K562 (cell line): ENCODE data around the gene PLXDC1. TPM values are rescaled to one million over a fixed set of nuclear protein-coding genes. Genes with fewer than 3 reads are reported as not detected.

ENCODE experiments used
- ATAC-seq: fragments of 200-7000 bp; cut with Tn5 transposase; 3 replicates; pipeline ENCODE4 v1.9.1; 2020; ENCODE audit warnings: moderate library complexity
- BruUV-seq: library from RNA; stranded (reverse); fragments of 400-500 nt; replicated peaks from 2 replicates; lab custom pipeline; 2021; lab: Mats Ljungman, UMichigan
- CTCF ChIA-PET: fragments of 300-600 bp; formaldehyde crosslinking; extraction: SDS; loops from one replicate; lab custom pipeline; 2021; ENCODE audit warnings: low intra/inter-chr PET ratio; lab: Yijun Ruan, JAX
- POLR2A ChIA-PET: fragments of 300-600, 350-650 bp; sonication (Branson Sonifier 250); formaldehyde crosslinking; extraction: SDS; loops from one replicate; lab custom pipeline; 2021; ENCODE audit warnings: antibody characterized with exemption, inconsistent platforms; lab: Yijun Ruan, JAX
- DNase-seq, 4 experiments: peaks; one replicate each; pipeline versions ENCODE4 v3.0.0 to v3.0.0-alpha.2; 2011 to 2018; ENCODE audit warnings: low spot score in 3 of 4, mixed read lengths in 3 of 4; ENCODE audit errors: extremely low read depth in 1 of 4
- FAIRE-seq: peaks from 2 replicates; lab custom pipeline; 2011; peaks lifted over from hg19 to GRCh38; lab: Jason Lieb, UNC
- H2AFZ ChIP-seq: 2 replicates; pipeline ENCODE4 v1.6.0; 2011; ENCODE audit warnings: low read depth, low read length, control low read depth, inconsistent platforms
- H3K27ac ChIP-seq: fragments of 200-600 bp; 3 replicates; pipeline ENCODE4 v1.8.0; 2011; ENCODE audit warnings: low read depth, mild to moderate bottlenecking, control low read depth, inconsistent platforms, low read length, moderate library complexity, mixed read lengths; ENCODE audit errors: extremely low read depth
- H3K27me3 ChIP-seq, 2 experiments: fragments of 300-600 bp in 1 of 2; 2 replicates in 1 of 2; 3 replicates in 1 of 2; pipeline versions ENCODE4 v1.6.0 to v1.8.0; 2011; ENCODE audit warnings: inconsistent platforms in 2 of 2, low read length in 2 of 2, mild to moderate bottlenecking in 1 of 2, mixed read lengths in 1 of 2, moderate library complexity in 1 of 2; ENCODE audit not compliant: control insufficient read depth in 2 of 2, insufficient read depth in 2 of 2
- H3K36me3 ChIP-seq: fragments of 300-600 bp; 3 replicates; pipeline ENCODE4 v1.8.0; 2011; ENCODE audit warnings: mild to moderate bottlenecking, low read length, inconsistent platforms; ENCODE audit not compliant: control insufficient read depth, insufficient read depth
- H3K4me1 ChIP-seq, 2 experiments: fragments of 200-600 bp in 1 of 2; replicated peaks in 1 of 2; 2 replicates in 1 of 2; 3 replicates in 1 of 2; pipeline versions ENCODE4 v1.5.1 to v1.8.0; 2011; ENCODE audit warnings: inconsistent platforms in 2 of 2, low read length in 2 of 2, mild to moderate bottlenecking in 1 of 2, mixed read lengths in 1 of 2, moderate library complexity in 1 of 2; ENCODE audit not compliant: control insufficient read depth in 2 of 2, insufficient read depth in 2 of 2
- H3K4me2 ChIP-seq: 2 replicates; pipeline ENCODE4 v1.6.1; 2011; ENCODE audit warnings: low read length, control low read depth, inconsistent platforms, mixed read lengths; ENCODE audit not compliant: insufficient read depth
- H3K4me3 ChIP-seq: fragments of 200-600 bp; sonication (generic), shearing (Covaris generic); 2 replicates; pipeline ENCODE4 v1.5.1; 2016; ENCODE audit warnings: control low read depth, inconsistent platforms
- H3K79me2 ChIP-seq: fragments of 200-600 bp; 3 replicates; pipeline ENCODE4 v1.8.0; 2011; ENCODE audit warnings: low read length, inconsistent platforms; ENCODE audit not compliant: control insufficient read depth, insufficient read depth
- H3K9ac ChIP-seq, 2 experiments: 2 replicates each; pipeline versions ENCODE4 v1.6.0 to v1.6.1; 2011; ENCODE audit warnings: low read depth in 2 of 2, low read length in 2 of 2, control low read depth in 1 of 2, inconsistent platforms in 1 of 2, mild to moderate bottlenecking in 1 of 2, mixed read lengths in 1 of 2; ENCODE audit not compliant: insufficient read depth in 1 of 2
- H3K9me1 ChIP-seq: one replicate; pipeline ENCODE4 v1.6.0; 2011; ENCODE audit warnings: inconsistent platforms, mild to moderate bottlenecking, low read length, moderate library complexity; ENCODE audit not compliant: control insufficient read depth, insufficient read depth
- H3K9me3 ChIP-seq: replicated peaks from 2 replicates; pipeline ENCODE4 v1.5.1; 2011; ENCODE audit warnings: low read depth, low read length, inconsistent platforms; ENCODE audit not compliant: control insufficient read depth, insufficient read depth
- H4K20me1 ChIP-seq: replicated peaks from 2 replicates; pipeline ENCODE4 v1.6.1; 2011; ENCODE audit warnings: low read length, inconsistent platforms, mixed read lengths; ENCODE audit not compliant: control insufficient read depth, insufficient read depth
- BHLHE40 ChIP-seq: IDR thresholded peaks from 2 replicates; pipeline ENCODE4 v1.6.1; 2011; ENCODE audit warnings: low read length, improper control_type of control experiment
- HIVEP1 ChIP-seq: fragments of 250-450 bp; sonication (Bioruptor Pico); IDR thresholded peaks from 2 replicates; pipeline ENCODE4 v1.4.0; 2020; ENCODE audit warnings: mild to moderate bottlenecking
- KDM5B ChIP-seq: fragments of 200-600 bp; sonication (generic); IDR thresholded peaks from 2 replicates; pipeline ENCODE4 v1.6.1; 2012; ENCODE audit warnings: low read depth, mild to moderate bottlenecking, moderate library complexity, low read length, control low read depth, inconsistent platforms; ENCODE audit not compliant: insufficient replicate concordance
- MAFG ChIP-seq: fragments of 450-650 bp; conservative IDR thresholded peaks from 2 replicates; pipeline ENCODE4 v1.6.1; 2016; ENCODE audit warnings: missing genetic modification characterization, missing compliant biosample characterization
- NFIC ChIP-seq: fragments of 450-650 bp; IDR thresholded peaks from 2 replicates; pipeline ENCODE4 v1.6.1; 2017; ENCODE audit warnings: mild to moderate bottlenecking, inconsistent platforms
- NUFIP1 ChIP-seq: fragments of 450-650 bp; IDR thresholded peaks from 2 replicates; pipeline ENCODE4 v1.6.1; 2018; ENCODE audit not compliant: partially characterized antibody
- WGBS: fragments of 100-300 bp; shearing (Covaris generic); methylation state at CpG from one replicate; pipeline ENCODE4 v1.1.6; 2016; ENCODE audit warnings: low coverage, mixed read lengths; ENCODE audit not compliant: insufficient coverage; ENCODE audit errors: missing lambda C conversion rate; 5-methylcytosine and 5-hydroxymethylcytosine counted together
- in situ Hi-C: fragments of 300-500 bp; cut with MboI; formaldehyde crosslinking; loops from 4 replicates; pipeline ENCODE4 v1.15.0; 2018; ENCODE audit warnings: inconsistent platforms, mixed read lengths
- intact Hi-C: fragments of 100-400 bp; cut with micrococcal nuclease; formaldehyde crosslinking; loops from 2 replicates; pipeline ENCODE4 v1.14.2; 2022
- polyA plus RNA-seq, 8 experiments: library from polyadenylated mRNA; depleted of rRNA in 4 of 8; stranded (reverse) in 5 of 8; unstranded in 3 of 8; fragments of >200 nt; fragmentation: Nextera tagmentation in 2 of 8; fragmentation: Illumina TruSeq in 1 of 8; extraction: Ambion mirVana in 2 of 8; extraction: Trizol in 1 of 8; gene quantifications; 2 replicates each; pipeline versions ENCODE4 v1.2.1 to v1.2.3, GENCODE V29; 2011 to 2014; ENCODE audit warnings: inconsistent platforms in 1 of 8, missing spikeins in 1 of 8
- total RNA-seq, 7 experiments: library from RNA; depleted of rRNA in 6 of 7; stranded (reverse); fragments of >200 nt in 6 of 7; fragmentation: Illumina TruSeq in 2 of 7; extraction: Trizol in 2 of 7; gene quantifications; 2 replicates each; pipeline versions ENCODE4 v1.2.1 to v1.2.3, GENCODE V29; 2011 to 2021; ENCODE audit warnings: low replicate concordance in 1 of 7
- TF ChIP-seq, protein P1 (sequence below): fragments of 450-650 bp; IDR thresholded peaks from 2 replicates; pipeline ENCODE4 v1.6.1; 2016; ENCODE audit warnings: mild to moderate bottlenecking, moderate library complexity
- TF ChIP-seq, protein P2 (sequence below): sonication (generic); formaldehyde crosslinking; IDR thresholded peaks from 2 replicates; pipeline ENCODE4 v1.8.0; 2022; ENCODE audit warnings: missing genetic modification reagents, mild to moderate bottlenecking, moderate library complexity, borderline replicate concordance

The PLXDC1 gene
- total and polyA plus RNA-seq, 9 of the 15 experiments (the other 6 are each of a cell fraction or from before 2014, with no cell fraction given) = not detected

DNA sequence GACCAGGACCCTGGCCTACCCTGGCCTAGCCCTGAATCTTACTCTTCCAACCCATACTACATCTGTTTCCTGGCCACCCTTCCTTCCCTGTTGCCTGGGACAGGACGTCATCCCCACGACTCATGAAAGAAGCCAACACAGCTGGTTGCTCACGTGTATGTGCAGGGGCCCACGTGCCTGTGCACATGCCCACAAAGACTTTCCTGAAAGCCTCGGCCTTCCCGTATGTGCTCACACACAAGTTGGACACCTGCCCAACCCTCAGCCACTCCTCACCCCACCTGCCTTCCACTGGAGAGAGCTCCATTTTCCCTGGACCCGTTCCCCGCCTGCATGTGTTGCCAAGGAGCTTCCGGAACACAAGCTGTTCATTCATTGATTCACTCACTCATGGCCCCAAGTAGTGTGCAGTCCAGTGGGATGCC lies 7.0 kb downstream of the PLXDC1 start:
- no peak overlapping the region for H3K4me2 ChIP-seq
- no peaks in the 10 kb centered on the region for H4K20me1 ChIP-seq
- no peak overlapping the region for H3K27ac ChIP-seq
- WGBS = 9% methylated on average over 9 of the region's 9 CpGs
- intact Hi-C loops = no loop called here
- ATAC-seq (no peak), FAIRE-seq (no peak), DNase-seq (no peak)
- H3K27me3 ChIP-seq = peaks cover 6 to 51% of the 10 kb centered on the region in 2 experiments; a peak in 3 of 5 replicates
- H3K36me3 ChIP-seq = no peaks in the 10 kb centered on the region
- in situ Hi-C loops = no loop called here
- no peak overlapping the region for H3K4me3 ChIP-seq
- H3K9me3 ChIP-seq = no peaks in the 10 kb centered on the region
- no peak overlapping the region for H2AFZ ChIP-seq
- no peaks in the 10 kb centered on the region for H3K9me1 ChIP-seq
- ChIA-PET CTCF (no interaction called here), POLR2A (no interaction called here)
- H3K9ac ChIP-seq = no peak overlapping the region; a peak in 1 of 4 replicates
- TF ChIP-seq, protein P1, sequence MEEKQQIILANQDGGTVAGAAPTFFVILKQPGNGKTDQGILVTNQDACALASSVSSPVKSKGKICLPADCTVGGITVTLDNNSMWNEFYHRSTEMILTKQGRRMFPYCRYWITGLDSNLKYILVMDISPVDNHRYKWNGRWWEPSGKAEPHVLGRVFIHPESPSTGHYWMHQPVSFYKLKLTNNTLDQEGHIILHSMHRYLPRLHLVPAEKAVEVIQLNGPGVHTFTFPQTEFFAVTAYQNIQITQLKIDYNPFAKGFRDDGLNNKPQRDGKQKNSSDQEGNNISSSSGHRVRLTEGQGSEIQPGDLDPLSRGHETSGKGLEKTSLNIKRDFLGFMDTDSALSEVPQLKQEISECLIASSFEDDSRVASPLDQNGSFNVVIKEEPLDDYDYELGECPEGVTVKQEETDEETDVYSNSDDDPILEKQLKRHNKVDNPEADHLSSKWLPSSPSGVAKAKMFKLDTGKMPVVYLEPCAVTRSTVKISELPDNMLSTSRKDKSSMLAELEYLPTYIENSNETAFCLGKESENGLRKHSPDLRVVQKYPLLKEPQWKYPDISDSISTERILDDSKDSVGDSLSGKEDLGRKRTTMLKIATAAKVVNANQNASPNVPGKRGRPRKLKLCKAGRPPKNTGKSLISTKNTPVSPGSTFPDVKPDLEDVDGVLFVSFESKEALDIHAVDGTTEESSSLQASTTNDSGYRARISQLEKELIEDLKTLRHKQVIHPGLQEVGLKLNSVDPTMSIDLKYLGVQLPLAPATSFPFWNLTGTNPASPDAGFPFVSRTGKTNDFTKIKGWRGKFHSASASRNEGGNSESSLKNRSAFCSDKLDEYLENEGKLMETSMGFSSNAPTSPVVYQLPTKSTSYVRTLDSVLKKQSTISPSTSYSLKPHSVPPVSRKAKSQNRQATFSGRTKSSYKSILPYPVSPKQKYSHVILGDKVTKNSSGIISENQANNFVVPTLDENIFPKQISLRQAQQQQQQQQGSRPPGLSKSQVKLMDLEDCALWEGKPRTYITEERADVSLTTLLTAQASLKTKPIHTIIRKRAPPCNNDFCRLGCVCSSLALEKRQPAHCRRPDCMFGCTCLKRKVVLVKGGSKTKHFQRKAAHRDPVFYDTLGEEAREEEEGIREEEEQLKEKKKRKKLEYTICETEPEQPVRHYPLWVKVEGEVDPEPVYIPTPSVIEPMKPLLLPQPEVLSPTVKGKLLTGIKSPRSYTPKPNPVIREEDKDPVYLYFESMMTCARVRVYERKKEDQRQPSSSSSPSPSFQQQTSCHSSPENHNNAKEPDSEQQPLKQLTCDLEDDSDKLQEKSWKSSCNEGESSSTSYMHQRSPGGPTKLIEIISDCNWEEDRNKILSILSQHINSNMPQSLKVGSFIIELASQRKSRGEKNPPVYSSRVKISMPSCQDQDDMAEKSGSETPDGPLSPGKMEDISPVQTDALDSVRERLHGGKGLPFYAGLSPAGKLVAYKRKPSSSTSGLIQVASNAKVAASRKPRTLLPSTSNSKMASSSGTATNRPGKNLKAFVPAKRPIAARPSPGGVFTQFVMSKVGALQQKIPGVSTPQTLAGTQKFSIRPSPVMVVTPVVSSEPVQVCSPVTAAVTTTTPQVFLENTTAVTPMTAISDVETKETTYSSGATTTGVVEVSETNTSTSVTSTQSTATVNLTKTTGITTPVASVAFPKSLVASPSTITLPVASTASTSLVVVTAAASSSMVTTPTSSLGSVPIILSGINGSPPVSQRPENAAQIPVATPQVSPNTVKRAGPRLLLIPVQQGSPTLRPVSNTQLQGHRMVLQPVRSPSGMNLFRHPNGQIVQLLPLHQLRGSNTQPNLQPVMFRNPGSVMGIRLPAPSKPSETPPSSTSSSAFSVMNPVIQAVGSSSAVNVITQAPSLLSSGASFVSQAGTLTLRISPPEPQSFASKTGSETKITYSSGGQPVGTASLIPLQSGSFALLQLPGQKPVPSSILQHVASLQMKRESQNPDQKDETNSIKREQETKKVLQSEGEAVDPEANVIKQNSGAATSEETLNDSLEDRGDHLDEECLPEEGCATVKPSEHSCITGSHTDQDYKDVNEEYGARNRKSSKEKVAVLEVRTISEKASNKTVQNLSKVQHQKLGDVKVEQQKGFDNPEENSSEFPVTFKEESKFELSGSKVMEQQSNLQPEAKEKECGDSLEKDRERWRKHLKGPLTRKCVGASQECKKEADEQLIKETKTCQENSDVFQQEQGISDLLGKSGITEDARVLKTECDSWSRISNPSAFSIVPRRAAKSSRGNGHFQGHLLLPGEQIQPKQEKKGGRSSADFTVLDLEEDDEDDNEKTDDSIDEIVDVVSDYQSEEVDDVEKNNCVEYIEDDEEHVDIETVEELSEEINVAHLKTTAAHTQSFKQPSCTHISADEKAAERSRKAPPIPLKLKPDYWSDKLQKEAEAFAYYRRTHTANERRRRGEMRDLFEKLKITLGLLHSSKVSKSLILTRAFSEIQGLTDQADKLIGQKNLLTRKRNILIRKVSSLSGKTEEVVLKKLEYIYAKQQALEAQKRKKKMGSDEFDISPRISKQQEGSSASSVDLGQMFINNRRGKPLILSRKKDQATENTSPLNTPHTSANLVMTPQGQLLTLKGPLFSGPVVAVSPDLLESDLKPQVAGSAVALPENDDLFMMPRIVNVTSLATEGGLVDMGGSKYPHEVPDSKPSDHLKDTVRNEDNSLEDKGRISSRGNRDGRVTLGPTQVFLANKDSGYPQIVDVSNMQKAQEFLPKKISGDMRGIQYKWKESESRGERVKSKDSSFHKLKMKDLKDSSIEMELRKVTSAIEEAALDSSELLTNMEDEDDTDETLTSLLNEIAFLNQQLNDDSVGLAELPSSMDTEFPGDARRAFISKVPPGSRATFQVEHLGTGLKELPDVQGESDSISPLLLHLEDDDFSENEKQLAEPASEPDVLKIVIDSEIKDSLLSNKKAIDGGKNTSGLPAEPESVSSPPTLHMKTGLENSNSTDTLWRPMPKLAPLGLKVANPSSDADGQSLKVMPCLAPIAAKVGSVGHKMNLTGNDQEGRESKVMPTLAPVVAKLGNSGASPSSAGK = no peak
- TF ChIP-seq HIVEP1 (CRISPR knock-in tag) (no peak), BHLHE40 (peak; percentile 74), KDM5B (no peak), NFIC (0 out of 2 replicates have a peak, but pooled peaks have one; percentile 4), MAFG (no peak), NUFIP1 (no peak)
- TF ChIP-seq, protein P2, sequence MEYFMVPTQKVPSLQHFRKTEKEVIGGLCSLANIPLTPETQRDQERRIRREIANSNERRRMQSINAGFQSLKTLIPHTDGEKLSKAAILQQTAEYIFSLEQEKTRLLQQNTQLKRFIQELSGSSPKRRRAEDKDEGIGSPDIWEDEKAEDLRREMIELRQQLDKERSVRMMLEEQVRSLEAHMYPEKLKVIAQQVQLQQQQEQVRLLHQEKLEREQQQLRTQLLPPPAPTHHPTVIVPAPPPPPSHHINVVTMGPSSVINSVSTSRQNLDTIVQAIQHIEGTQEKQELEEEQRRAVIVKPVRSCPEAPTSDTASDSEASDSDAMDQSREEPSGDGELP (CRISPR knock-in tag) = 0 out of 2 replicates have a peak, but pooled peaks have one; percentile 11
- peaks cover 0 to 8% of the 10 kb centered on the region in 2 experiments; a peak in 1 of 5 replicates for H3K4me1 ChIP-seq
- no peaks in the 10 kb centered on the region for H3K79me2 ChIP-seq
- BruUV-seq = no TSS peak
